Natural killer cell (primary cell): ENCODE results near the gene PDE6G. TPM values are rescaled to one million over a fixed set of nuclear protein-coding genes. Genes with fewer than 3 reads are reported as not detected.

Experiments
- ATAC-seq, 3 donors: fragments of 150-1000 bp in 2 of 3; fragments of 200-7000 bp in 1 of 3; cut with Tn5 transposase; 1 replicate in 1 of 3; 2 replicates in 2 of 3; pipeline ENCODE4 v1.10.0; 2021; ENCODE audit warnings: mild to moderate bottlenecking in 2 of 3, moderate library complexity in 2 of 3
- DNase-seq, 2 donors: peaks; one replicate each; pipeline versions ENCODE4 v3.0.0 to v3.0.0-alpha.2; 2013 to 2021; ENCODE audit warnings: mixed read lengths in 1 of 2
- H3K27ac ChIP-seq: one replicate; pipeline ENCODE4 v1.5.1; 2013; ENCODE audit warnings: mild to moderate bottlenecking, low read length
- H3K27me3 ChIP-seq: one replicate; pipeline ENCODE4 v1.6.1; 2013; ENCODE audit warnings: low read length; ENCODE audit not compliant: control insufficient read depth, insufficient read depth
- H3K36me3 ChIP-seq: one replicate; pipeline ENCODE4 v1.6.1; 2013; ENCODE audit warnings: low read length; ENCODE audit not compliant: control insufficient read depth, insufficient read depth
- H3K4me1 ChIP-seq: one replicate; pipeline ENCODE4 v1.6.1; 2013; ENCODE audit warnings: low read length; ENCODE audit not compliant: control insufficient read depth, insufficient read depth
- H3K4me3 ChIP-seq: one replicate; pipeline ENCODE4 v1.5.1; 2013; ENCODE audit warnings: low read length
- H3K9me3 ChIP-seq: one replicate; pipeline ENCODE4 v1.6.1; 2013; ENCODE audit warnings: low read length; ENCODE audit not compliant: control insufficient read depth, insufficient read depth
- H3K27ac Mint-ChIP-seq, 2 donors: one replicate each; pipeline ENCODE4 v1.8.0; 2022; ENCODE audit warnings: mild to moderate bottlenecking in 2 of 2, mixed read lengths in 2 of 2, moderate library complexity in 1 of 2
- H3K27me3 Mint-ChIP-seq, 2 donors: one replicate each; pipeline ENCODE4 v1.8.0; 2022; ENCODE audit warnings: low read depth in 2 of 2, mixed read lengths in 2 of 2
- H3K36me3 Mint-ChIP-seq: one replicate; pipeline ENCODE4 v1.8.0; 2022; ENCODE audit warnings: mixed read lengths
- H3K4me1 Mint-ChIP-seq, 2 donors: one replicate each; pipeline ENCODE4 v1.8.0; 2022; ENCODE audit warnings: mixed read lengths in 2 of 2
- H3K4me3 Mint-ChIP-seq: one replicate; pipeline ENCODE4 v1.8.0; 2022; ENCODE audit warnings: mild to moderate bottlenecking, moderate library complexity, mixed read lengths
- H3K9me3 Mint-ChIP-seq, 2 donors: one replicate each; pipeline ENCODE4 v1.8.0; 2022; ENCODE audit warnings: mixed read lengths in 2 of 2
- CTCF ChIP-seq: fragments of 200-600 bp; IDR thresholded peaks from one replicate; pipeline ENCODE4 v1.8.0; 2022; ENCODE audit warnings: antibody characterized with exemption
- WGBS: methylation state at CpG from one replicate; pipeline ENCODE4 v1.1.7; 2013; ENCODE audit warnings: missing lambda C conversion rate; ENCODE audit not compliant: insufficient coverage; 5-methylcytosine and 5-hydroxymethylcytosine counted together
- intact Hi-C: fragments of 100-400 bp; cut with micrococcal nuclease; formaldehyde crosslinking; loops from one replicate; pipeline ENCODE4 v1.14.2; 2022
- total RNA-seq, 4 donors: library from RNA; stranded (reverse); fragments of 120-200 nt in 1 of 4; gene quantifications; one replicate each; pipeline versions ENCODE4 v1.2.3 to v1.2.4, GENCODE V29; 2013 to 2022

PDE6G gene
- total RNA-seq, 3 donors from 2014 or later (not counting 1 experiment from before 2014, with no cell fraction given): 21.9 to 42.8 (median 26.6) TPM

GRCh38 chr17:81672504-81672903 is 16.2 kb upstream of the PDE6G start:
- no peak for TF ChIP-seq CTCF
- no peak for ATAC-seq
- no peaks in the 10 kb centered on the region for H3K9me3 Mint-ChIP-seq
- H3K27ac Mint-ChIP-seq: no peak overlapping the region
- Histone ChIP-seq H3K27me3 (no peaks in the 10 kb centered on the region), H3K4me3 (no peak overlapping the region), H3K4me1 (peaks cover 7% of the 10 kb centered on the region), H3K27ac (no peak overlapping the region), H3K36me3 (peaks cover 38% of the 10 kb centered on the region), H3K9me3 (no peaks in the 10 kb centered on the region)
- no peak for DNase-seq
- no peaks in the 10 kb centered on the region for H3K27me3 Mint-ChIP-seq
- H3K4me1 Mint-ChIP-seq: peaks cover 7 to 17% of the 10 kb centered on the region in 2 donors
- H3K4me3 Mint-ChIP-seq: no peak overlapping the region
- intact Hi-C loops: no loop called here
- 95% methylated on average over 18 of the region's 18 CpGs for WGBS
- no peaks in the 10 kb centered on the region for H3K36me3 Mint-ChIP-seq

- Histone ChIP-seq H3K27ac (no peak overlapping the region), H3K4me1 (peaks cover 37% of the 10 kb centered on the region), H3K36me3 (peaks cover 32% of the 10 kb centered on the region), H3K9me3 (no peaks in the 10 kb centered on the region), H3K4me3 (no peak overlapping the region), H3K27me3 (no peaks in the 10 kb centered on the region)
- H3K4me1 Mint-ChIP-seq: peaks cover 15 to 23% of the 10 kb centered on the region in 2 donors
- peak overlapping the region; percentile 94 for H3K4me3 Mint-ChIP-seq
- ATAC-seq (no peak), DNase-seq (peak in 1 of 2 donors; percentile 23)
- H3K36me3 Mint-ChIP-seq: no peaks in the 10 kb centered on the region
- H3K9me3 Mint-ChIP-seq: no peaks in the 10 kb centered on the region
- 92% methylated on average over 18 of the region's 18 CpGs for WGBS
- TF ChIP-seq CTCF: no peak
- peak overlapping the region in 1 of 2 donors; percentile 89 for H3K27ac Mint-ChIP-seq
- intact Hi-C loops: loop anchor here (5.0 kb wide), 1 partner anchor 35 kb away; the partner anchor contains the start of gene MRPL12
- H3K27me3 Mint-ChIP-seq: no peaks in the 10 kb centered on the region
Measured at GRCh38 chr17:81667754-81668153, 11.4 kb upstream of the PDE6G start.

- peak within 1 kb of the TSS; percentile 89 to 94 for H3K27ac Mint-ChIP-seq
- no peaks in the 10 kb centered on the region for H3K27me3 ChIP-seq
- WGBS: under 1% methylated on average over 96 of the region's 96 CpGs
- H3K27ac ChIP-seq: peak within 1 kb of the TSS; percentile 83
- H3K9me3 ChIP-seq: no peaks in the 10 kb centered on the region
- H3K4me3 Mint-ChIP-seq: peak within 1 kb of the TSS; percentile 94
- peak; percentile 92 to 96 for DNase-seq
- peaks cover 21% of the 10 kb centered on the region for H3K36me3 ChIP-seq
- intact Hi-C loops: loop anchor here (5.0 kb wide), 1 partner anchor 36 kb away; the partner anchor contains the start of gene MRPL12
- H3K4me1 ChIP-seq: peaks cover 41% of the 10 kb centered on the region
- peaks cover 15 to 23% of the 10 kb centered on the region in 2 donors for H3K4me1 Mint-ChIP-seq
- peak; percentile 91 to 99 (median 98) for ATAC-seq
- H3K27me3 Mint-ChIP-seq: no peaks in the 10 kb centered on the region
- no peak for TF ChIP-seq CTCF
- H3K36me3 Mint-ChIP-seq: no peaks in the 10 kb centered on the region
- H3K9me3 Mint-ChIP-seq: no peaks in the 10 kb centered on the region
- H3K4me3 ChIP-seq: peak within 1 kb of the TSS; percentile 89
Measured at GRCh38 chr17:81666342-81667191, 10.2 kb upstream of the PDE6G start, which contains the start of the genes CCDC137 and OXLD1. Gene CCDC137 (plus strand): TSS chr17:81666737. CDS start chr17:81666767, 30 bp downstream. Gene OXLD1 (minus strand): TSS chr17:81666605. CDS start chr17:81666577, 28 bp downstream.
